Caco-2 (cell line): ENCODE data around the gene POGZ. TPM values are rescaled to one million over a fixed set of nuclear protein-coding genes. Genes with fewer than 3 reads are reported as not detected.
A peak's percentile ranks its signal among the peaks of the same experiment; 100 is the strongest.

Source experiments
- Bru-seq: library from RNA; stranded (reverse); fragments of 400-500 nt; gene quantifications from one replicate; lab custom pipeline; 2021; lab: Mats Ljungman, UMichigan
- BruChase-seq, 2 experiments: library from RNA; stranded (reverse); fragments of 400-500 nt; gene quantifications; one replicate each; lab custom pipeline; 2021; lab: Mats Ljungman, UMichigan
- BruUV-seq: library from RNA; stranded (reverse); fragments of 400-500 nt; replicated peaks from 2 replicates; lab custom pipeline; 2021; lab: Mats Ljungman, UMichigan
- CTCF ChIA-PET: fragments of 300-600 bp; sonication (Branson Sonifier 250); formaldehyde crosslinking; loops from one replicate; lab custom pipeline; 2022; ENCODE audit warnings: antibody characterized with exemption; lab: Charles Lee
- POLR2A ChIA-PET: fragments of 300-600 bp; sonication (Branson Sonifier 250); formaldehyde crosslinking; loops from one replicate; lab custom pipeline; 2022; ENCODE audit warnings: antibody characterized with exemption; lab: Charles Lee
- DNase-seq, 2 experiments: peaks; one replicate each; pipeline versions ENCODE4 v3.0.0 to v3.0.0-alpha.2; 2020 to 2022
- H3K27me3 ChIP-seq: replicated peaks from 2 replicates; pipeline ENCODE4 v1.6.0; 2011; ENCODE audit warnings: low read length; ENCODE audit not compliant: control insufficient read depth, insufficient read depth
- H3K36me3 ChIP-seq: 2 replicates; pipeline ENCODE4 v1.5.1; 2011; ENCODE audit warnings: low read length; ENCODE audit not compliant: control insufficient read depth, insufficient read depth
- H3K4me1 ChIP-seq: fragments of 250-450 bp; sonication (Bioruptor Pico); 2 replicates; pipeline ENCODE4 v1.5.1; 2020; ENCODE audit warnings: mild to moderate bottlenecking
- H3K4me3 ChIP-seq: 2 replicates; pipeline ENCODE4 v1.5.1; 2011; ENCODE audit warnings: low read depth, mild to moderate bottlenecking, control low read depth, low read length
- H3K9me3 ChIP-seq: fragments of 250-450 bp; sonication (Bioruptor Pico); 2 replicates; pipeline ENCODE4 v1.5.1; 2020; ENCODE audit warnings: mild to moderate bottlenecking, moderate library complexity
- H3K27ac Mint-ChIP-seq: one replicate; pipeline ENCODE4 v1.8.0; 2022; ENCODE audit warnings: mixed read lengths; ENCODE audit not compliant: unreplicated experiment
- H3K27me3 Mint-ChIP-seq: one replicate; pipeline ENCODE4 v1.8.0; 2022; ENCODE audit warnings: mixed read lengths; ENCODE audit not compliant: insufficient read depth, unreplicated experiment
- H3K36me3 Mint-ChIP-seq: one replicate; pipeline ENCODE4 v1.8.0; 2022; ENCODE audit warnings: mild to moderate bottlenecking, mixed read lengths; ENCODE audit not compliant: insufficient read depth, unreplicated experiment
- H3K4me1 Mint-ChIP-seq: one replicate; pipeline ENCODE4 v1.8.0; 2022; ENCODE audit warnings: low read depth, mixed read lengths; ENCODE audit not compliant: unreplicated experiment
- H3K4me3 Mint-ChIP-seq: one replicate; pipeline ENCODE4 v1.8.0; 2022; ENCODE audit warnings: mild to moderate bottlenecking, moderate library complexity, mixed read lengths; ENCODE audit not compliant: unreplicated experiment
- H3K9me3 Mint-ChIP-seq: one replicate; pipeline ENCODE4 v1.8.0; 2022; ENCODE audit warnings: mixed read lengths; ENCODE audit not compliant: unreplicated experiment
- CTCF ChIP-seq, 2 experiments: fragments of 200-600 bp in 1 of 2; IDR thresholded peaks; 1 replicate in 1 of 2; 2 replicates in 1 of 2; pipeline versions ENCODE4 v1.5.1 to v1.8.0; 2011 to 2022; ENCODE audit warnings: antibody characterized with exemption in 1 of 2, control low read depth in 1 of 2, inconsistent platforms in 1 of 2, low read depth in 1 of 2, low read length in 1 of 2, mild to moderate bottlenecking in 1 of 2, moderate library complexity in 1 of 2; ENCODE audit not compliant: insufficient read depth in 1 of 2, severe bottlenecking in 1 of 2, unreplicated experiment in 1 of 2
- intact Hi-C: fragments of 100-400 bp; cut with micrococcal nuclease; formaldehyde crosslinking; loops from one replicate; pipeline ENCODE4 v1.10.0; 2022; ENCODE audit not compliant: unreplicated experiment
- long read RNA-seq: library from polyadenylated mRNA; stranded (forward); transcript quantifications from one replicate; pipeline ENCODE4 v2.0.0, GENCODE V29; 2022
- total RNA-seq: library from RNA; stranded (reverse); gene quantifications from 2 replicates; pipeline ENCODE4 v1.2.3, GENCODE V29; 2022

Gene POGZ
- total RNA-seq = 80.0 and 83.0 TPM in 2 replicates
- Bru-seq, nascent RNA = percentile 89 among the genes with signal in this experiment
- BruChase-seq, experiment 1, labeled RNA remaining after a 2-hour chase = percentile 92 among the genes with signal in this experiment
- BruChase-seq, experiment 2, labeled RNA remaining after a 6-hour chase = percentile 90 among the genes with signal in this experiment
- long read RNA-seq, partial matches to known transcripts = 1 of 7 reads
- long read RNA-seq, other reads (novel, unspliced or antisense) = 4 of 7 reads

DNA sequence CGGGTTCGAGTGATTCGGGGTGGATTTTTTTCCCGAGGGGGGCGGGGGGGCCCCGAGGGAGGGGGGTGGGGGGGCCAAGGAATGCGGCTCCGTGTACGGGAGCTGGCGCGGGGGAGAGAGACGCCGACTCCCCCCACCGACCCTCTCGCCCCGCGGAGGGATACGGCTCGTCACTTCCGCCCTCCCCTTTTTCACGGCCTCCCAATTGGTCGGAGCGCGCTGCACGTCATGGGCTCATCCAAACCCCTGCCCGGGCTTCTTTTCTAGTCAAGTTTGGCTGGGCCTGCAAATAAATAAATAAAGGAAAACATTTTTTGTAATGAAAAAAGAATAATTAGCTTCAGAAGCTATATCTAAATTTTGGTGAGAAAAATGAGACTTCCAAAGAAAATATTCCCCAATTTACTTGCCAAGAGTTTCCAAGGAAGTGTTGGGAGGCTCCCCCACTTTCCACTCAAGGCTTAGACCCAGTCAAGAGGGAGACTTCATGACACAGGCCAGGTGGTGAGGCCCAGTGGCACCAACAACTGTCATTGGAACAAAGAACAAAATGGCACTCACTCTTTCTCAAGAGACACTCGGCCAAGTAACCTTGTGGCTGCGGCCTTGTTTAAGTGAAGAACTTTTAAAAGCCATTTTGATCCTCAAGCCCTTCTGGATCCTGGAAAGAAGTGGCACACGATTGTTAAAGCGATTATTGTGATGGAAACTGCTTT lies at the start of gene POGZ:
TSS of gene POGZ (minus strand) at position 164 of the 716 bp plus-strand sequence. CDS start 17,290 bp downstream, outside the sequence.
- TSS peak; percentile 92 for BruUV-seq
- CTCF ChIA-PET = interaction anchor here (0.8 to 1.0 kb wide), 3 partner anchors 14 to 52 kb away, joined by 3 to 4 read pairs (median 3); partner anchors contain the start of gene CGN
- intact Hi-C loops = loop anchor here (1.0 kb wide), 2 partner anchors 14 to 54 kb away; no protein-coding TSS in a partner anchor

DNA sequence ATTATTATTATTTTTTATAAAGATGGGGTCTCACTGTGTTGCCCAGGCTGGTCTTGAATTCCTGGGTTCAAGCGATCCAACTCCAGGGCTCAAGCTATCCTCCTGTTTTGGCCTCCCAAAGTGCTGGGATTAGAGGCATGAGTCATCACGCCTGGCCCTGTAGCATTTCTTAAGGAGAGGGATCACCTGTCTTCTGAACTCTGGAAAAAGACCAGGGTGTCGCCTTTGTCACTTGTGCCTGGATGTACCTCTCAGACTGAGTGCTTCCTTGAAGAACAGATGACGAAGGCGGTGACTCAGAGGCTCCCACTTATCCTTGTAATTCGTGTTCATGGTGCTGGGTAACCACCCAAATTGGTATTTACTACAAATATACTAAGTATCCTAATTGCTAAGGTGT lies 49.5 kb upstream of the POGZ start:
- intact Hi-C loops = no loop called here
- Histone ChIP-seq H3K9me3 (no peaks in the 10 kb centered on the region), H3K4me3 (no peak overlapping the region), H3K27me3 (no peaks in the 10 kb centered on the region), H3K4me1 (peaks cover 25% of the 10 kb centered on the region), H3K36me3 (no peaks in the 10 kb centered on the region)
- ChIA-PET POLR2A (no interaction called here), CTCF (no interaction called here)
- Mint-ChIP-seq H3K27ac (peak overlapping the region; percentile 94), H3K36me3 (peaks cover 22% of the 10 kb centered on the region), H3K4me1 (peaks cover 25% of the 10 kb centered on the region), H3K27me3 (no peaks in the 10 kb centered on the region), H3K9me3 (no peaks in the 10 kb centered on the region), H3K4me3 (peak overlapping the region; percentile 96)
- no peak for TF ChIP-seq CTCF (IDR thresholded peaks at IDR 0.05; ENCODE audit: insufficient read depth in 1 of 2, low read depth in 1 of 2, low read length in 1 of 2, severe bottlenecking in 1 of 2, unreplicated experiment in 1 of 2)
- DNase-seq = peak; percentile 36 to 82
- no TSS peak for BruUV-seq

More for the DNA sequence above, at the start of gene POGZ:
- H3K27me3 ChIP-seq = no peaks in the 10 kb centered on the region
- TF ChIP-seq CTCF (IDR thresholded peaks at IDR 0.05; ENCODE audit: insufficient read depth in 1 of 2, low read depth in 1 of 2, low read length in 1 of 2, severe bottlenecking in 1 of 2, unreplicated experiment in 1 of 2) = no peak
- peaks cover 7% of the 10 kb centered on the region for H3K36me3 Mint-ChIP-seq
- peak; percentile 95 to 97 for DNase-seq
- H3K4me1 Mint-ChIP-seq = peaks cover 7% of the 10 kb centered on the region
- POLR2A ChIA-PET = interaction anchor here (0.5 to 1.0 kb wide), 6 partner anchors 12 to 483 kb away, joined by 3 to 5 read pairs (median 4); partner anchors contain the start of gene CGN
- H3K36me3 ChIP-seq = no peaks in the 10 kb centered on the region
- peak within 1 kb of the TSS; percentile 77 for H3K4me3 ChIP-seq
- no peaks in the 10 kb centered on the region for H3K27me3 Mint-ChIP-seq
- no peaks in the 10 kb centered on the region for H3K9me3 Mint-ChIP-seq
- H3K4me3 Mint-ChIP-seq = peak within 1 kb of the TSS; percentile 80
- H3K4me1 ChIP-seq = peaks cover 17% of the 10 kb centered on the region
- peak within 1 kb of the TSS; percentile 83 for H3K27ac Mint-ChIP-seq
- no peaks in the 10 kb centered on the region for H3K9me3 ChIP-seq

GRCh38 chr1:151504759-151505158 lies 45.5 kb upstream of the POGZ start:
- Histone ChIP-seq H3K36me3 (no peaks in the 10 kb centered on the region), H3K4me1 (peaks cover 51% of the 10 kb centered on the region), H3K4me3 (no peak overlapping the region), H3K9me3 (no peaks in the 10 kb centered on the region), H3K27me3 (no peaks in the 10 kb centered on the region)
- intact Hi-C loops = no loop called here
- Mint-ChIP-seq H3K27ac (no peak overlapping the region), H3K36me3 (peaks cover 1% of the 10 kb centered on the region), H3K27me3 (no peaks in the 10 kb centered on the region), H3K4me3 (no peak overlapping the region), H3K4me1 (peaks cover 30% of the 10 kb centered on the region), H3K9me3 (no peaks in the 10 kb centered on the region)
- CTCF ChIA-PET = no interaction called here
- DNase-seq = no peak
- POLR2A ChIA-PET = interaction anchor here (1.0 kb wide), 1 partner anchor 8 kb away, joined by 3 read pairs; no protein-coding TSS in a partner anchor
- BruUV-seq = no TSS peak
- TF ChIP-seq CTCF (IDR thresholded peaks at IDR 0.05; ENCODE audit: insufficient read depth in 1 of 2, low read depth in 1 of 2, low read length in 1 of 2, severe bottlenecking in 1 of 2, unreplicated experiment in 1 of 2) = no peak
